OCI-LY3 (cell line): Measurements from ENCODE around the gene GPR42.

Experiments used
- EZH2phosphoT487 ChIP-seq: fragments of 200-600 bp; shearing (Covaris generic); IDR thresholded peaks from 2 replicates; pipeline ENCODE4 v1.6.1; 2018; ENCODE audit warnings: antibody characterized with exemption, mixed run types, low read depth
- TF ChIP-seq, protein P1 (sequence below): fragments of 200-600, 300-600 bp; sonication (generic); IDR thresholded peaks from 2 replicates; pipeline ENCODE4 v1.5.1; 2014; ENCODE audit warnings: antibody characterized with exemption, low read length, low read depth

DNA sequence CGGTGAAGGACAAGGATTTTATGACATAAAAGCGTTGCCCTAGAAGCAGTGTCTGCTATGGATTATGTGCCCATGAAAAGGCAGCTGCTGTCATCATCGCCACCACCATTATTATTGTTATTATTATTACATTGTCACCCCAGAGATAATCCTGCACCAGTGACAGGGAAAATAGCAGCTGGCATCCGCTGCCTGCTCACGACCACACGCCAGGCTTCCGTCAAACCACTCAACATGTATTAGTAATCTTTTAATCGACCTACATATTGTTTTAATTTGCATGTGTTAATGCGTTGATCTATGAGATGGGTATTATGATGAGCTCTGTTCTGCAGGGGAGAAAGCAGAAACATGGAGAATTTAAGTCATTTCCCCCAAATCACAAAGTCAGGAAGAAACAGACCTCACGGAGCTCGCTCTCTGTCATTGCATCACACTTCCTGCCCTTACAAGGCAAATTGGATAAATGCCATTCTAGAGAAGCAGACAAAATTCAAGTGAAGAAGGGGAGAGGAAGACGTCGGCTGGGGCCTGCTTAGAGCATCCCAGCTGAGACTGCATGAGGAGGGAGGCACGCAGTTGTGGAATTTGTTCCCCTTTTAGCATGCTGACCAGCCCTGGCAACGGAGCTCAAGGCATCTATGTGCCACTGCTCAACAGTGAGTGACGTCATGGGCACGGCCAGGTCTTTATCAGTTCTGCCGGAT is 12.8 kb upstream of the GPR42 start, which contains the start of gene FFAR3:
- TF ChIP-seq, protein P1, sequence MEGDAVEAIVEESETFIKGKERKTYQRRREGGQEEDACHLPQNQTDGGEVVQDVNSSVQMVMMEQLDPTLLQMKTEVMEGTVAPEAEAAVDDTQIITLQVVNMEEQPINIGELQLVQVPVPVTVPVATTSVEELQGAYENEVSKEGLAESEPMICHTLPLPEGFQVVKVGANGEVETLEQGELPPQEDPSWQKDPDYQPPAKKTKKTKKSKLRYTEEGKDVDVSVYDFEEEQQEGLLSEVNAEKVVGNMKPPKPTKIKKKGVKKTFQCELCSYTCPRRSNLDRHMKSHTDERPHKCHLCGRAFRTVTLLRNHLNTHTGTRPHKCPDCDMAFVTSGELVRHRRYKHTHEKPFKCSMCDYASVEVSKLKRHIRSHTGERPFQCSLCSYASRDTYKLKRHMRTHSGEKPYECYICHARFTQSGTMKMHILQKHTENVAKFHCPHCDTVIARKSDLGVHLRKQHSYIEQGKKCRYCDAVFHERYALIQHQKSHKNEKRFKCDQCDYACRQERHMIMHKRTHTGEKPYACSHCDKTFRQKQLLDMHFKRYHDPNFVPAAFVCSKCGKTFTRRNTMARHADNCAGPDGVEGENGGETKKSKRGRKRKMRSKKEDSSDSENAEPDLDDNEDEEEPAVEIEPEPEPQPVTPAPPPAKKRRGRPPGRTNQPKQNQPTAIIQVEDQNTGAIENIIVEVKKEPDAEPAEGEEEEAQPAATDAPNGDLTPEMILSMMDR, result no peak
- no peak for TF ChIP-seq EZH2phosphoT487
